Camera-type eye (tissue), 1 donor: ENCODE results near the gene GON7. TPM values are rescaled to one million over a fixed set of nuclear protein-coding genes. Genes with fewer than 3 reads are reported as not detected.

ENCODE experiments used
- total RNA-seq: library from RNA; depleted of rRNA; stranded (reverse); fragments of >200 nt; gene quantifications from one replicate; pipeline ENCODE4 v1.2.3, GENCODE V29; 2014

GON7 gene
- total RNA-seq, result 13.7 TPM

GRCh38 chr14:93206793-93207467 is at the start of gene GON7, which contains the start of gene UBR7:
TSS of gene GON7 (minus strand) at chr14:93207065. CDS start at chr14:93207037, 28 bp downstream.
TSS of gene UBR7 (plus strand) at chr14:93207256. CDS start at chr14:93207292, 36 bp downstream.

DNA sequence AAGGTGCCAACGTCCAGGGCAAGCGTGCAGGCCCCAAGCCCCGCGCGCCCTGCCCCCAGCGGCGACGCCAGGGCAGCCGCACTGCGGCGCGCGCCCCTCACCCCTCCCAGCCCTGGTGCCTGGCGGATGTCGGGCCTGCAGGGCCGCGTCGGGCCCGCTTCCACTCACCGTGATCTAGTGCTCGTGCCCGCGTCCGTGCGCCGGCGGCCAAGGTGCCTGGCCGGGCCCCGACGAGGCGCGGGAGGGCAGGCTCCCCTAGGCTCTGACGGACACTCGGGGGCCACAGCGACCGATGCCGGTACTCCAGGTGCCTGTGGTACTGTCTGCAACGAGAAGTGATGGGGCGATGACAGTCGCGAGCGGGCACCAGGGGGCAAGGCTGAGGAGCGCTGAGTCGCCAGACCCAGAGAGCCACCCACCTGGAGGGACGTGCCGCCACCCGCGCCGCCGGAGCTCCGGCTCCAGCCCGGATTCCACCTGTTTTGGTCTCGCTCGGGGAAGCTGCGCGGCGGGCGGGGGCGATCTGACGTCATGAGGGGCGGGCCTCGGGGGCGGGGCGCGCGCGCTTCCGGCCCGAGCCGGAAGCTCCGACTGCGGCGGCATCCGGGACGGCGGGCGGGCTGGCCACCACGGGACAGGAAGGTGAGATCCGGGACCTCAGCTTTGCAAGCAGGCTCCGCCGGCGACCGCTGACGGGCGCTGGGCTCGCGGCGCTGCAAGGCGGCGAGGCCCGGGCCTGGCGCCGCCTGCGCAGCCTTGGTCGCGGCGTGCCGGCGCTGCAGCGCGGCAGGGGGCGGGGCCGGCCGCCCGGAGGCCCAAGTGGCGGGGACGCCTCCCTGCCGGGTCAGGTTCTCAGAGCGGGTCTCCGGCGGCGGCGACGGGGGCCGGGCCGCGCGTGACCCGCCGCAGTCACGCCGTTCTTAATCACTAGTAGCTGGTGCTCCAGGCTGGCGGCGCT is 22.2 kb downstream of the GON7 start, which contains the start of the genes LYSET and MOAP1:
TSS of gene LYSET (plus strand) at position 927 of the 958 bp plus-strand sequence. CDS start 89 bp downstream, outside the sequence.
TSS of gene MOAP1 (minus strand) at position 507 of the 958 bp plus-strand sequence. CDS start 655 bp downstream, outside the sequence.

Other genes starting within 250 kb of the GON7 start
- 43.8 TPM for gene ITPK1, start 91.1 kb downstream of the GON7 start, total RNA-seq
- gene MOAP1, start 22.2 kb downstream of the GON7 start, total RNA-seq, result 76.4 TPM
- 11.0 TPM for gene LYSET, start 21.7 kb downstream of the GON7 start, total RNA-seq
- 44.7 TPM for gene UBR7, start 191 bp upstream of the GON7 start, total RNA-seq
- gene BTBD7, start 126.0 kb upstream of the GON7 start, total RNA-seq, result 45.7 TPM
- not detected for gene COX8C, start 140.1 kb upstream of the GON7 start, total RNA-seq
- gene UNC79, start 223.9 kb upstream of the GON7 start, total RNA-seq, result 13.7 TPM